ENCODE data around the gene CTDSPL2. TPM values are rescaled to one million over a fixed set of nuclear protein-coding genes. Genes with fewer than 3 reads are reported as not detected.

Gene CTDSPL2
- total and polyA plus RNA-seq, 4 experiments from 2014 or later = 33.5 to 74.4 (median 58.3) TPM

DNA sequence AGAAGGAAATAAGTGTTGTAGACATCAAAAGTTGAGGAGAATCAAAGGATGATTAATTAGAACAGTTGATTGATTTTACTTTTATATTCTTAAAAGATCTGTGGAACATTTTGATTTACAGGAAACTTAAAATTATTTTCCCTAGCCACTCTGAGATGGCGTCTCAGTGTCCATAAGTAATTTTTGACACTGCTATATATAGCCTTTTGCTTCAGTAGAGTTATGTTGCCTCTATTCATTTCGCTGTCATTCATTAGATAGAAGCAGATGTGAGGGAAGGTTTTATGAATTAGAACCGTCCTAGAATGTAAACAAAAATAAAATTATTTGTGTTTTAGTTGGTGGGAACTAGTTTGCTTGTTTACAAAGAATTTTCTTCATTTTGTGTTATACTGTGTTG, 58.5 kb downstream of the CTDSPL2 start:
- Mint-ChIP-seq H3K9me3 (peaks cover 0 to 2% (median 0%) of the 10 kb centered on the region in 8 donors), H3K4me1 (peaks cover 14 to 24% (median 16%) of the 10 kb centered on the region in 4 donors), H3K27ac (no peak overlapping the region), H3K4me3 (no peak overlapping the region), H3K27me3 (no peaks in the 10 kb centered on the region), H3K36me3 (peaks cover 31 to 51% of the 10 kb centered on the region in 2 donors)
- Histone ChIP-seq H3K36me3 (ENCODE audit: insufficient read depth, low read length) (peaks cover 9% of the 10 kb centered on the region), H3K27ac (ENCODE audit: low read depth, low read length) (no peak overlapping the region), H3K27me3 (ENCODE audit: insufficient read depth, low read length) (no peaks in the 10 kb centered on the region), H3K9me3 (ENCODE audit: control insufficient read depth in 1 of 2, low read length in 2 of 2) (no peaks in the 10 kb centered on the region), H3K4me1 (ENCODE audit: insufficient read depth, low read length) (no peaks in the 10 kb centered on the region), H3K4me3 (ENCODE audit: low read length in 2 of 2) (no peak overlapping the region)
- POLR2A ChIA-PET (ENCODE audit: partially characterized antibody) = no interaction called here
- DNase-seq = no peak
- CTCF ChIA-PET (ENCODE audit: partially characterized antibody) = no interaction called here
- intact Hi-C loops (cut with micrococcal nuclease) = no loop called here

GRCh38 chr15:44489464-44489863, 62.0 kb downstream of the CTDSPL2 start:
- no peak overlapping the region for H3K27ac ChIP-seq (ENCODE audit: low read depth, low read length)
- Mint-ChIP-seq H3K4me3 (no peak overlapping the region), H3K27ac (peak overlapping the region in 6 of 7 donors; percentile 11 to 79 (median 25)), H3K36me3 (peaks cover 43 to 69% of the 10 kb centered on the region in 2 donors), H3K9me3 (peaks cover 0 to 2% (median 0%) of the 10 kb centered on the region in 8 donors), H3K4me1 (peaks cover 8 to 15% (median 9%) of the 10 kb centered on the region in 4 donors), H3K27me3 (no peaks in the 10 kb centered on the region)
- CTCF ChIA-PET (ENCODE audit: partially characterized antibody) = interaction anchor here (1.7 kb wide), 1 partner anchor 12 kb away, joined by 6 read pairs; no protein-coding TSS in a partner anchor
- no peak for DNase-seq
- POLR2A ChIA-PET (ENCODE audit: partially characterized antibody) = no interaction called here
- no peaks in the 10 kb centered on the region for H3K27me3 ChIP-seq (ENCODE audit: insufficient read depth, low read length)
- no peaks in the 10 kb centered on the region for H3K9me3 ChIP-seq (ENCODE audit: control insufficient read depth in 1 of 2, low read length in 2 of 2)
- H3K36me3 ChIP-seq (ENCODE audit: insufficient read depth, low read length) = peaks cover 26% of the 10 kb centered on the region
- no peaks in the 10 kb centered on the region for H3K4me1 ChIP-seq (ENCODE audit: insufficient read depth, low read length)
- intact Hi-C loops (cut with micrococcal nuclease) = no loop called here
- H3K4me3 ChIP-seq (ENCODE audit: low read length in 2 of 2) = no peak overlapping the region

GRCh38 chr15:44490622-44491021, 63.2 kb downstream of the CTDSPL2 start:
- Histone ChIP-seq H3K27me3 (ENCODE audit: insufficient read depth, low read length) (no peaks in the 10 kb centered on the region), H3K27ac (ENCODE audit: low read depth, low read length) (no peak overlapping the region), H3K9me3 (ENCODE audit: control insufficient read depth in 1 of 2, low read length in 2 of 2) (no peaks in the 10 kb centered on the region), H3K4me1 (ENCODE audit: insufficient read depth, low read length) (no peaks in the 10 kb centered on the region), H3K4me3 (ENCODE audit: low read length in 2 of 2) (no peak overlapping the region), H3K36me3 (ENCODE audit: insufficient read depth, low read length) (peaks cover 26% of the 10 kb centered on the region)
- DNase-seq = no peak
- ChIA-PET POLR2A (ENCODE audit: partially characterized antibody) (no interaction called here), CTCF (ENCODE audit: partially characterized antibody) (interaction anchor here (1.7 kb wide), 1 partner anchor 11 kb away, joined by 6 read pairs; no protein-coding TSS in a partner anchor)
- Mint-ChIP-seq H3K4me1 (peaks cover 7 to 14% (median 8%) of the 10 kb centered on the region in 4 donors), H3K4me3 (no peak overlapping the region), H3K9me3 (peaks cover 0 to 2% (median 0%) of the 10 kb centered on the region in 8 donors), H3K27me3 (no peaks in the 10 kb centered on the region), H3K27ac (no peak overlapping the region), H3K36me3 (peaks cover 41 to 60% of the 10 kb centered on the region in 2 donors)
- intact Hi-C loops (cut with micrococcal nuclease) = no loop called here

DNA sequence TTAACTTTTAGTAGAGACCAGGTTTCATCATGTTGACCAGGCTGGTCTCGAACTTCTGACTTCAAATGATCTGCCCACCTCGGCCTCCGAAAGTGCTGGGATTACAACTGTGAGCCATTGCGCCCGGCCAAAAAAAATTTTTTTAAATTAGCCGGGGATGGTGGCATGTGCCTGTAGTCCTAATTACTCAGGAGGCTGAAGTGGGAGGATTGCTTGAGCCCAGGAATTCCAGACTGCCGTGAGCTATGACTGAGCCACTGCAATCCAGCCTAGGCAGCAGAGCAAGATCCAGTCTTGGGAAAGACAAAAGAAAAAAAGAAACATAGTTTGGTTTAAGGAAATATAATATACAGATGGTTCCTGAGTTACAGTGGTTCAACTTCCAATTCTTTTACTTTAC, 64.6 kb downstream of the CTDSPL2 start:
- intact Hi-C loops (cut with micrococcal nuclease) = no loop called here
- Histone ChIP-seq H3K27me3 (ENCODE audit: insufficient read depth, low read length) (no peaks in the 10 kb centered on the region), H3K9me3 (ENCODE audit: control insufficient read depth in 1 of 2, low read length in 2 of 2) (no peaks in the 10 kb centered on the region), H3K36me3 (ENCODE audit: insufficient read depth, low read length) (peaks cover 26% of the 10 kb centered on the region), H3K27ac (ENCODE audit: low read depth, low read length) (no peak overlapping the region), H3K4me1 (ENCODE audit: insufficient read depth, low read length) (no peaks in the 10 kb centered on the region), H3K4me3 (ENCODE audit: low read length in 2 of 2) (no peak overlapping the region)
- peaks cover 0 to 2% (median 0%) of the 10 kb centered on the region in 8 donors for H3K9me3 Mint-ChIP-seq
- peak overlapping the region in 1 of 7 donors; percentile 48 for H3K27ac Mint-ChIP-seq
- peaks cover 46 to 60% of the 10 kb centered on the region in 2 donors for H3K36me3 Mint-ChIP-seq
- no peak for DNase-seq
- POLR2A ChIA-PET (ENCODE audit: partially characterized antibody) = no interaction called here
- H3K27me3 Mint-ChIP-seq = no peaks in the 10 kb centered on the region
- H3K4me1 Mint-ChIP-seq = peaks cover 6 to 13% (median 8%) of the 10 kb centered on the region in 4 donors
- CTCF ChIA-PET (ENCODE audit: partially characterized antibody) = interaction anchor here (1.5 kb wide), 1 partner anchor 12 kb away, joined by 4 read pairs; no protein-coding TSS in a partner anchor
- H3K4me3 Mint-ChIP-seq = no peak overlapping the region

GRCh38 chr15:44492672-44493071, 65.2 kb downstream of the CTDSPL2 start:
- ChIA-PET POLR2A (ENCODE audit: partially characterized antibody) (no interaction called here), CTCF (ENCODE audit: partially characterized antibody) (interaction anchor here (1.1 to 1.6 kb wide), 2 partner anchors 9 to 14 kb away, joined by 3 to 5 read pairs; no protein-coding TSS in a partner anchor)
- H3K36me3 Mint-ChIP-seq = peaks cover 41 to 56% of the 10 kb centered on the region in 2 donors
- intact Hi-C loops (cut with micrococcal nuclease) = no loop called here
- H3K36me3 ChIP-seq (ENCODE audit: insufficient read depth, low read length) = peaks cover 24% of the 10 kb centered on the region
- H3K4me3 ChIP-seq (ENCODE audit: low read length in 2 of 2) = no peak overlapping the region
- peaks cover 6 to 10% (median 8%) of the 10 kb centered on the region in 4 donors for H3K4me1 Mint-ChIP-seq
- no peaks in the 10 kb centered on the region for H3K4me1 ChIP-seq (ENCODE audit: insufficient read depth, low read length)
- DNase-seq = no peak
- H3K27ac Mint-ChIP-seq = peak overlapping the region in 5 of 7 donors; percentile 2 to 43 (median 21)
- H3K9me3 ChIP-seq (ENCODE audit: control insufficient read depth in 1 of 2, low read length in 2 of 2) = no peaks in the 10 kb centered on the region
- no peaks in the 10 kb centered on the region for H3K27me3 ChIP-seq (ENCODE audit: insufficient read depth, low read length)
- peaks cover 0 to 2% (median 0%) of the 10 kb centered on the region in 8 donors for H3K9me3 Mint-ChIP-seq
- H3K4me3 Mint-ChIP-seq = no peak overlapping the region
- H3K27me3 Mint-ChIP-seq = no peaks in the 10 kb centered on the region
- H3K27ac ChIP-seq (ENCODE audit: low read depth, low read length) = no peak overlapping the region

DNA sequence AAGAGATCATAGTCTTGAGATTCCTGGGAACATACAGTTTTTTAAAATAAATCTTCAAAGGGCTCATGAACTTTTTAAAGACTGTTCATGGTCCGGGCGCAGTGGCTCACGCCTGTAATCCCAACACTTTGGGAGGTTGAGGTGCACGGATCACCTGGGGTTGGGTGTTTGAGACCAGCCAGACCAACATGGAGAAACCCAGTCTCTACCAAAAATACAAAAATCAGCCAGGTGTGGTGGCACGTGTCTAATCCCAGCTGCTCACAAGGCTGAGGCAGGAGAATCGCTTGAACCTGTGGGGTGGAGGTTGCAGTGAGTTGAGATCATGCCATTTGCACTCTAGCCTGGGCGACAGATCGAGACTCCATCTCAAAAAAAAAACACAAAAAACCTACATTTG, 68.1 kb downstream of the CTDSPL2 start:
- CTCF ChIA-PET (ENCODE audit: partially characterized antibody) = no interaction called here
- no peak for DNase-seq
- POLR2A ChIA-PET (ENCODE audit: partially characterized antibody) = no interaction called here
- peaks cover 24 to 52% of the 10 kb centered on the region in 2 donors for H3K36me3 Mint-ChIP-seq
- H3K27ac Mint-ChIP-seq = peak overlapping the region in 2 of 7 donors; percentile 9 to 29
- Histone ChIP-seq H3K4me3 (ENCODE audit: low read length in 2 of 2) (no peak overlapping the region), H3K9me3 (ENCODE audit: control insufficient read depth in 1 of 2, low read length in 2 of 2) (no peaks in the 10 kb centered on the region), H3K36me3 (ENCODE audit: insufficient read depth, low read length) (peaks cover 29% of the 10 kb centered on the region), H3K27me3 (ENCODE audit: insufficient read depth, low read length) (no peaks in the 10 kb centered on the region), H3K4me1 (ENCODE audit: insufficient read depth, low read length) (no peaks in the 10 kb centered on the region), H3K27ac (ENCODE audit: low read depth, low read length) (no peak overlapping the region)
- intact Hi-C loops (cut with micrococcal nuclease) = no loop called here
- no peaks in the 10 kb centered on the region for H3K9me3 Mint-ChIP-seq
- no peak overlapping the region for H3K4me3 Mint-ChIP-seq
- H3K4me1 Mint-ChIP-seq = peaks cover 0 to 4% (median 2%) of the 10 kb centered on the region in 4 donors
- H3K27me3 Mint-ChIP-seq = no peaks in the 10 kb centered on the region

DNA sequence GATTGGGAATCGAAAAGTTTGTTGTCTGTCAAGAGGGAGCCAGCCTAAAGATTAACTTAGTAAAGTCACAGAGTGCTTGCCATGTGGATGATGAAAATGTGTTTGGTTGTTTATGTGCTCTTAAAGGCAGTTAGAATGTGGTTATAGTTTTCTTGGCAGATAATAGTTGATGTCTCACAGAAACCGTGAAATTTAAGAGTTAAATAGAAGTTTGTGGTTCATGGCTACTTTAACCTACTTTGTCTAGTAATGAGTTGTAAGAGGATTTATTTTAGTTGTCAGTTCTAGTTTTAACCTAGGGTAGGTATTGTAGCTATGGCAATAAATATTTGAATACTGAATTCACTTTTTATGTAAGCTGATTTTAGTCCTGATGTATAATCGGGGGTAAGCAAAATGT, 73.1 kb downstream of the CTDSPL2 start:
- CTCF ChIA-PET (ENCODE audit: partially characterized antibody) = interaction anchor here (0.7 to 2.7 kb wide), 11 partner anchors 7 to 597 kb away, joined by 3 to 15 read pairs (median 3); partner anchors contain the start of gene CTDSPL2
- intact Hi-C loops (cut with micrococcal nuclease) = loop anchor here (5.0 kb wide), 2 partner anchors 73 to 598 kb away; partner anchors contain the start of gene CTDSPL2
- no peak for DNase-seq
- POLR2A ChIA-PET (ENCODE audit: partially characterized antibody) = no interaction called here
- H3K4me3 Mint-ChIP-seq = no peak overlapping the region
- no peaks in the 10 kb centered on the region for H3K9me3 Mint-ChIP-seq
- peak overlapping the region in 4 of 7 donors; percentile 19 to 75 (median 49) for H3K27ac Mint-ChIP-seq
- H3K36me3 Mint-ChIP-seq = peaks cover 17 to 40% of the 10 kb centered on the region in 2 donors
- H3K27me3 Mint-ChIP-seq = no peaks in the 10 kb centered on the region
- no peak overlapping the region for H3K4me3 ChIP-seq (ENCODE audit: low read length in 2 of 2)
- H3K4me1 ChIP-seq (ENCODE audit: insufficient read depth, low read length) = no peaks in the 10 kb centered on the region
- peaks cover 5 to 7% (median 6%) of the 10 kb centered on the region in 4 donors for H3K4me1 Mint-ChIP-seq
- H3K36me3 ChIP-seq (ENCODE audit: insufficient read depth, low read length) = peaks cover 17% of the 10 kb centered on the region
- H3K27me3 ChIP-seq (ENCODE audit: insufficient read depth, low read length) = no peaks in the 10 kb centered on the region
- H3K27ac ChIP-seq (ENCODE audit: low read depth, low read length) = no peak overlapping the region
- H3K9me3 ChIP-seq (ENCODE audit: control insufficient read depth in 1 of 2, low read length in 2 of 2) = no peaks in the 10 kb centered on the region

Data from CD4-positive, alpha-beta memory T cell (primary cell).